Bronchial epithelial cell (primary cell): ENCODE results near the gene MTAP. TPM values are rescaled to one million over a fixed set of nuclear protein-coding genes. Genes with fewer than 3 reads are reported as not detected.

Experiments
- DNase-seq: peaks from one replicate; pipeline ENCODE4 v3.0.0-alpha.2; 2010; ENCODE audit warnings: low read depth
- FAIRE-seq: peaks from 2 replicates; lab custom pipeline; 2011; peaks lifted over from hg19 to GRCh38; lab: Jason Lieb, UNC
- H3K27me3 ChIP-seq: 2 replicates; pipeline ENCODE4 v1.5.1; 2011; ENCODE audit warnings: low read length; ENCODE audit not compliant: control insufficient read depth, insufficient read depth
- H3K36me3 ChIP-seq: 2 replicates; pipeline ENCODE4 v1.5.1; 2011; ENCODE audit warnings: low read length; ENCODE audit not compliant: control insufficient read depth, insufficient read depth
- H3K4me3 ChIP-seq: 2 replicates; pipeline ENCODE4 v1.5.1; 2011; ENCODE audit warnings: mild to moderate bottlenecking, low read depth, low read length, control low read depth
- total RNA-seq: library from RNA; depleted of rRNA; stranded (reverse); fragments of >200 nt; gene quantifications from 2 replicates; pipeline ENCODE4 v1.2.1, GENCODE V29; 2014
- TF ChIP-seq, protein P1 (sequence below): IDR thresholded peaks from 2 replicates; pipeline ENCODE4 v1.5.1; 2011; ENCODE audit warnings: mild to moderate bottlenecking, moderate library complexity, low read length, control low read depth, inconsistent platforms; ENCODE audit not compliant: insufficient read depth, severe bottlenecking

The MTAP gene
- total RNA-seq, 1 donor from 2014 or later: 44.8 TPM

DNA sequence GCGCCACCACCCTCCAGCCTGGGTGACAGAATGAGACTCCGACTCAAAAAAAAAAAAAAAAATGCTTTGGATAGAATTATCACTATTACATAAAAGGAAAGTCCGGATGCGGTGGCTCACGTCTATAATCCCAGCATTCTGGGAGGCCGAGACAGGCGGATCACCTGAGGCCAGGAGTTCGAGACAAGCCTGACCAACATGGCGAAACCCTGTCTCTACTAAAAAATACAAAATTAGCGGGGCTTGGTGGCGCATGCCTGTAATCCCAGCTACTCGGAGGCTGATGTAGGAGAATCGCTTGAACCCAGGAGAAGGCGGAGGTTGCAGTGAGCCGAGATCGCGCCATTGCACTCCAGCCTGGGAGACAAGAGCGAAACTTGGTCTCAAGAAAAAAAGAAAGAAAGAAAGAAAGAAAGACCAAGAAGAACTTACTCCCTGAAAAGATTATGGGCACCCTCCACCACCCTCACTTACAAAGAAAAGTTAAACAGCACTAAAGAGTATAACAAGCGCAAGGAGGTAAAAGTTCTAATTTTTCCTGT is 174.0 kb downstream of the MTAP start:
- TF ChIP-seq, protein P1, sequence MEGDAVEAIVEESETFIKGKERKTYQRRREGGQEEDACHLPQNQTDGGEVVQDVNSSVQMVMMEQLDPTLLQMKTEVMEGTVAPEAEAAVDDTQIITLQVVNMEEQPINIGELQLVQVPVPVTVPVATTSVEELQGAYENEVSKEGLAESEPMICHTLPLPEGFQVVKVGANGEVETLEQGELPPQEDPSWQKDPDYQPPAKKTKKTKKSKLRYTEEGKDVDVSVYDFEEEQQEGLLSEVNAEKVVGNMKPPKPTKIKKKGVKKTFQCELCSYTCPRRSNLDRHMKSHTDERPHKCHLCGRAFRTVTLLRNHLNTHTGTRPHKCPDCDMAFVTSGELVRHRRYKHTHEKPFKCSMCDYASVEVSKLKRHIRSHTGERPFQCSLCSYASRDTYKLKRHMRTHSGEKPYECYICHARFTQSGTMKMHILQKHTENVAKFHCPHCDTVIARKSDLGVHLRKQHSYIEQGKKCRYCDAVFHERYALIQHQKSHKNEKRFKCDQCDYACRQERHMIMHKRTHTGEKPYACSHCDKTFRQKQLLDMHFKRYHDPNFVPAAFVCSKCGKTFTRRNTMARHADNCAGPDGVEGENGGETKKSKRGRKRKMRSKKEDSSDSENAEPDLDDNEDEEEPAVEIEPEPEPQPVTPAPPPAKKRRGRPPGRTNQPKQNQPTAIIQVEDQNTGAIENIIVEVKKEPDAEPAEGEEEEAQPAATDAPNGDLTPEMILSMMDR: no peak
- Histone ChIP-seq H3K27me3 (peaks cover 15% of the 10 kb centered on the region), H3K36me3 (no peaks in the 10 kb centered on the region), H3K4me3 (no peak overlapping the region)
- FAIRE-seq (no peak), DNase-seq (no peak)

GRCh38 chr9:21982391-21982790 is 180.0 kb downstream of the MTAP start:
- Histone ChIP-seq H3K27me3 (no peaks in the 10 kb centered on the region), H3K36me3 (no peaks in the 10 kb centered on the region), H3K4me3 (no peak overlapping the region)
- TF ChIP-seq, protein P1: no peak
- FAIRE-seq (no peak), DNase-seq (no peak)

- no peaks in the 10 kb centered on the region for H3K27me3 ChIP-seq
- no peak for DNase-seq
- H3K4me3 ChIP-seq: no peak overlapping the region
- TF ChIP-seq, protein P1: no peak
- no peaks in the 10 kb centered on the region for H3K36me3 ChIP-seq
- FAIRE-seq: no peak
These were observed 180.6 kb downstream of the MTAP start for GRCh38 chr9:21982861-21983560.

DNA sequence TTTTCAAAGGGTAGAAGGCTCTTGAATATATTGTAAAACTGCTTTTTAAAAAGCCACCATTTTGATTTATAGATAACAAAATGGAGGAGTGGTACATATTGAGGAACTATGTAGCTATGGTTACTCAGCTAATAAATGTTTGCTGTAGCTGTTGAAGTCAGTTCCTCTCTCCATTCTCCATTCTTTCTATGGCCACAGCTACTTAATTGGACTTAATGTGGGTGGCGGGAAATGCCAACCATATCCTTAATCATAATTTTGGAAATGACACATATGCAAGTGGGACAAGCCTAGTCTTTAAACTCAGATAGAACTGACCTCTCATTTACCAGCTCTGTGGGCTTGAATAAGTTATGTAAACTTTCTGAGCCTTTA is 181.1 kb downstream of the MTAP start:
- no peaks in the 10 kb centered on the region for H3K27me3 ChIP-seq
- TF ChIP-seq, protein P1: no peak
- no peak overlapping the region for H3K4me3 ChIP-seq
- H3K36me3 ChIP-seq: no peaks in the 10 kb centered on the region
- DNase-seq (no peak), FAIRE-seq (no peak)

DNA sequence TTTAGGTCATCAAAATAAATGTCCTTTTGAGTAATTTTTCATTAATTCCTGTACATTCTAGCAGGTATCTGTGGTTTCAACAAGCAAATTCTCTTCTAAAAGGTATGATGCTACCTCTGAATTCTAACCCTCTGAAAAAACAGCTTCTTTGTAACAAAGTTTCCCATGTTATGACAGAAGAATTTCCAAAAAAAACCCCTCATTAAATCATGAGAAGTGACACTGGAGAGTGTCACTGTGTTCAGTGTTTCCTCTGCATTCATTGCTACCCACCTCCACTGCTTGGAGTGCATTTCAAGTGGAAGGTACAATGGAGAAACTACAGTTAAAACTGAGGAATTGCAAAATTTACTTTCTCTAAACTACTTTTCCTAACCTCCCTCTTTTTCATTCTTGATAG is 181.7 kb downstream of the MTAP start:
- Histone ChIP-seq H3K27me3 (no peaks in the 10 kb centered on the region), H3K4me3 (no peak overlapping the region), H3K36me3 (no peaks in the 10 kb centered on the region)
- FAIRE-seq: no peak
- TF ChIP-seq, protein P1: no peak
- no peak for DNase-seq
